Ascending aorta (tissue), 2 donors: ENCODE results near the gene ACOXL. TPM values are rescaled to one million over a fixed set of nuclear protein-coding genes. Genes with fewer than 3 reads are reported as not detected.

Source experiments
- DNase-seq, 2 donors: peaks; one replicate each; pipeline ENCODE4 v3.0.0-alpha.2; 2019; ENCODE audit warnings: low spot score in 2 of 2
- H3K27ac ChIP-seq, 2 donors: fragments of 200-600 bp; sonication (generic); one replicate each; pipeline ENCODE4 v1.5.1; 2016 to 2017; ENCODE audit warnings: mild to moderate bottlenecking in 1 of 2
- H3K27me3 ChIP-seq: fragments of 200-600 bp; sonication (generic); one replicate; pipeline ENCODE4 v1.5.1; 2017
- H3K36me3 ChIP-seq, 2 donors: fragments of 200-600 bp; sonication (generic); one replicate each; pipeline ENCODE4 v1.5.1; 2016
- H3K4me1 ChIP-seq, 2 donors: fragments of 200-600 bp; sonication (generic); one replicate each; pipeline ENCODE4 v1.5.1; 2016 to 2017; ENCODE audit warnings: mild to moderate bottlenecking in 1 of 2
- H3K4me3 ChIP-seq, 2 donors: fragments of 200-600 bp; sonication (generic); one replicate each; pipeline ENCODE4 v1.5.1; 2016 to 2017; ENCODE audit warnings: mild to moderate bottlenecking in 1 of 2
- H3K9me3 ChIP-seq, 2 donors: fragments of 200-600 bp; sonication (generic); one replicate each; pipeline ENCODE4 v1.5.1; 2016
- intact Hi-C: fragments of 100-400 bp; cut with DNase I; formaldehyde crosslinking; loops from one replicate; pipeline ENCODE4 v1.15.1; 2023
- total RNA-seq: library from RNA; depleted of rRNA; stranded (reverse); fragments of >200 nt; gene quantifications from one replicate; pipeline ENCODE4 v1.1.0, GENCODE V29; 2016
- TF ChIP-seq, protein P1 (sequence below), 3 experiments: fragments of 200-600 bp in 2 of 3; fragments of 450-650 bp in 1 of 3; sonication (generic) in 2 of 3; IDR thresholded peaks; one replicate each; pipeline ENCODE4 v1.5.1; 2016 to 2019; ENCODE audit warnings: antibody characterized with exemption in 3 of 3, mild to moderate bottlenecking in 1 of 3, moderate library complexity in 1 of 3

ACOXL gene
- total RNA-seq, 1 donor from 2014 or later = not detected

DNA sequence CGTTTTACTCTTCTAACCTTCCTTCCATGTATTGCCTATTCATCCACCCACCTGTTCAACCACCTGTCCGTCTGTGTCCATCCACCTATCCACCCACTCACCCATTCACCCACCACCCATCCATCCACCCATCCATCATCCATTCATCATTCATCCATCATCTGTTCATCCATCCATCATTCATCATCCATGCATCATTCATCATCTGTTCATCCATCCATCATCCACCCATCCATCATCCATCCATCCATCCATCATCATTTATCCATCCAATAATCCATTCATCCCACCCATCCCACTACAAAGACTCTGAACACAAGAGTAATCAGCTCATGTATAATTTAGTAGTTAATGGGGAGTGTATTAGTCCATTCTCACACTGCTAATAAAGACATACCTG, 78.0 kb downstream of the ACOXL start:
- Histone ChIP-seq H3K9me3 (no peaks in the 10 kb centered on the region), H3K27ac (no peak overlapping the region), H3K4me1 (no peaks in the 10 kb centered on the region), H3K4me3 (no peak overlapping the region), H3K36me3 (no peaks in the 10 kb centered on the region), H3K27me3 (no peaks in the 10 kb centered on the region)
- DNase-seq = no peak
- intact Hi-C loops = no loop called here
- TF ChIP-seq, protein P1, sequence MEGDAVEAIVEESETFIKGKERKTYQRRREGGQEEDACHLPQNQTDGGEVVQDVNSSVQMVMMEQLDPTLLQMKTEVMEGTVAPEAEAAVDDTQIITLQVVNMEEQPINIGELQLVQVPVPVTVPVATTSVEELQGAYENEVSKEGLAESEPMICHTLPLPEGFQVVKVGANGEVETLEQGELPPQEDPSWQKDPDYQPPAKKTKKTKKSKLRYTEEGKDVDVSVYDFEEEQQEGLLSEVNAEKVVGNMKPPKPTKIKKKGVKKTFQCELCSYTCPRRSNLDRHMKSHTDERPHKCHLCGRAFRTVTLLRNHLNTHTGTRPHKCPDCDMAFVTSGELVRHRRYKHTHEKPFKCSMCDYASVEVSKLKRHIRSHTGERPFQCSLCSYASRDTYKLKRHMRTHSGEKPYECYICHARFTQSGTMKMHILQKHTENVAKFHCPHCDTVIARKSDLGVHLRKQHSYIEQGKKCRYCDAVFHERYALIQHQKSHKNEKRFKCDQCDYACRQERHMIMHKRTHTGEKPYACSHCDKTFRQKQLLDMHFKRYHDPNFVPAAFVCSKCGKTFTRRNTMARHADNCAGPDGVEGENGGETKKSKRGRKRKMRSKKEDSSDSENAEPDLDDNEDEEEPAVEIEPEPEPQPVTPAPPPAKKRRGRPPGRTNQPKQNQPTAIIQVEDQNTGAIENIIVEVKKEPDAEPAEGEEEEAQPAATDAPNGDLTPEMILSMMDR (IDR thresholded peaks at IDR 0.05) = no peak

DNA sequence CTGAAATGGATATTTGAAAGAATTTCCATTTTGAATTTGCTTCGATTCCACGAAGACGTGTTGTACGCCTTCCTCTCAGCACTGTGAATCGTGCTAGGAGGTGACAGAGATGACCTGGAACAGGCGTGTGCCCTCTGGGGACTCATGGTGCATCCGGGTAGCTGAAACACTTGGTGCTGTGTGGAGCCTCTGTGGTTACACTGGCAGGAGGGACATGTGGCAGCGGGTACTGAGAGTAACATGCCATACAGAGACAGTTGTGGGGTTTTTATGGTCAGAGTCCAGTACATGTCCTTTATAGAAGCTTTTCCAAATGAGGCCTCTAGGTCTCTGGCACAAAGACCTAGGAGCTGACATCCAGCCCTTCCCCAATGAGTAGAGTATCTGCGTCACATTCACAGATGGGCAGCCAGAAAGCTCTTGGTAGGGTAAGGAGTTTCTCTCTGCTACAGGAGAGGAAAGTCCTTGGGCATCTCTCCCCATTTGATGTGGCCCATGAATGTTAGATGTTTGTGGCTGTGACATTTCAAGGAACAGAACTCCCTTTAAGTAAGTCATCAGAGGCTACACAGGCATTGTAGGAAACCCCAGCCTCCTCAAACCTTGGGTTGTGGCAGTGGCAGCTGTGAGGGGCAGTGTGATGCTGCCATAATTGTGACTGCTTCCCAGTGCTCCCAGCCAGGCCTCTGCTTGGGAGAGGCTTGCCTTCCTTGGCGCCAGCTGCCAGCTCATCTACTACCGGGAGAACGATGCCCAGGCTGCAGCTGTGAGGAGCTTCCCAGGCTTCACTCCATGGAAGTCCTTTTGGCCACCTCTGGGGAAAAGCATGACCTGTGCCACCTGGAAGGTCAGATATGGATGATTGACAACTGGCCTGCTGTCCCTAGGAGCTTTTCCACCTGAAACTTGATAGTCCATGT, 80.6 kb downstream of the ACOXL start:
- TF ChIP-seq, protein P1 (IDR thresholded peaks at IDR 0.05) = no peak
- no peaks in the 10 kb centered on the region for H3K27me3 ChIP-seq
- H3K27ac ChIP-seq = no peak overlapping the region
- H3K9me3 ChIP-seq = no peaks in the 10 kb centered on the region
- no peak for DNase-seq
- H3K36me3 ChIP-seq = no peaks in the 10 kb centered on the region
- no peaks in the 10 kb centered on the region for H3K4me1 ChIP-seq
- H3K4me3 ChIP-seq = no peak overlapping the region
- intact Hi-C loops = no loop called here

DNA sequence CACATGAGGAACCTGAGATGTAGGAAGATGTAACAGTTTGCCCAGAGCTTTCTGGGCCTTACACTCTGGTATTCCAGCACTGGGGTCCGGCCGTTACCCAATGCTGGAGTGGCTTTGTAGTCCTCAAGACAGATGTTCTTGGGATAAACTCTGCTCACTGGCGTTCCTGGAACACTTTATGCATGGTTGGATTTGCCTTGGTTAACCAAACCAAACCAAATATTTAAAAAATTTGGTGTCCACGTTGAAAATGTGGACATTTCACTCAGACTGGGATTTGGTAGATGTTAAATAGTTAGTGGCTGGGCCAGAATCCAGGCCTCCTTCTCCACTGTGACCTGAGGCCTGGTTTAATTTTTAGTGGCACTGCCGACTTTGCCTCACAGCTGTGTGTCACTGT, 81.5 kb downstream of the ACOXL start:
- Histone ChIP-seq H3K9me3 (no peaks in the 10 kb centered on the region), H3K27ac (no peak overlapping the region), H3K36me3 (no peaks in the 10 kb centered on the region), H3K4me3 (no peak overlapping the region), H3K27me3 (no peaks in the 10 kb centered on the region), H3K4me1 (no peaks in the 10 kb centered on the region)
- TF ChIP-seq, protein P1 (IDR thresholded peaks at IDR 0.05) = no peak
- intact Hi-C loops = no loop called here
- no peak for DNase-seq

DNA sequence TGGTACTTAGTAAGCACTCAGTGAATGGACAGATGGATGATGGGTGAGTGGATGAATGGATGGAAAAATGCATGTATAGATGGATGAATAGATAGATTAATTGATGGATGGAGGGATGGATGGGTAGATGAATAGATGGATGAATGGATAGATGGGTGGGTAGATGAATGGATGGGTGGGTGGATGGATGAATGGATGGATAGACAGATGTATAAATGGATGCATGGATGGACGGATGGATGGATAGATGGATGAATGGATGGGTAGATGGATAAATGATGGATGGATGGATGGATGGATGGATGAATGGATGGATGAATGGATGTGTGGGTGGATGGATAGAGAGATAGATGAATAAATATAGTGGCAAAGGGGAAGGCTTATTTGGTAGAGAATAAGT, 83.6 kb downstream of the ACOXL start:
- no peak overlapping the region for H3K4me3 ChIP-seq

DNA sequence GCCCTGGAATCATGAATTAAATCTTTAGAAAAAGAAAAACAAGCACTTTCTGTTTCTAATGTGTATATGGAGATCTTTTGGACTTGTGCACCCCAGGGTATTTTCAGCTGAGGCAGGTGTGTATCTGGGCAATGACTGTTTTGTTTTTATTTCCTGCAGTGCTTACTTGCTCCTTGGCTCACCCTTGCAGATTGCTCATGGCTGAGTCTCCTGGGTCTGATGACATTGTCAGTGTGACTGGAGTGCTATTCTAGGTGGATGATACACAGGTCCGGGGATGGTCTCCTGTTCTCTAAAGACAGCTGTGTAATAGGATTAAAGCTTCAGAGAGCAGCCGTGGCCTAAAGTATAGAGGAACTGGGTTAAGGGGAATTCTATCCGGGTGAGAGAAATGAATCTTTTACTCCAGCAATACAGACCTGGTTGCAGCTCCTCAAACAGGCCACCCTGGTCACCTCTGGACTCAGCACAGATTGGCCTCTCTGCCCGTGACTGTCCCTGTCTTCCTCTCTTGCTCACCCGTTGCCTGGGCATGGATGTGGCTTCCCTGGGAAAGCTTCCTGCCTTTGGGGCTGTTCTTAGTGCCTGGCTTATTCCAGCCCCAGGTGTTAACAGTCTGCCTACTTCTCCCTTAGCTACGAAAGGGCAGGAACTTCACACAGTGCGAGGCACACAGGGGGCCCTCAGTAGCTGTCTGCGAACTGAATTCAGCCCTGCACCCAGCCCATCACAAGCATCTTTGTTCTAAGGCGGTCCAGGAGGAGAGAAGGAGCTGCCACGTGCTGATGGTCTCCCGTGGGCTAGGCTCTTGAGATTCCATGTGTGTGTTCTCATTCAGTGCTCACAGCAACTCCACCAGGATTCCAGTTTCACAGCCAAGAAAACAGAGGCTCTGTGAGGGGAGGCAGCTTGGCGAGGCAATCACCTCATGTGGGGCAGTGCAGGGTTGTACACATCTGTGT, 84.3 kb downstream of the ACOXL start:
- no peaks in the 10 kb centered on the region for H3K36me3 ChIP-seq
- H3K27ac ChIP-seq = no peak overlapping the region
- no peak overlapping the region for H3K4me3 ChIP-seq
- no peak for DNase-seq
- intact Hi-C loops = no loop called here
- TF ChIP-seq, protein P1 (IDR thresholded peaks at IDR 0.05) = no peak
- H3K9me3 ChIP-seq = no peaks in the 10 kb centered on the region
- H3K27me3 ChIP-seq = no peaks in the 10 kb centered on the region
- no peaks in the 10 kb centered on the region for H3K4me1 ChIP-seq

More for the DNA sequence above, 83.6 kb downstream of the ACOXL start:
- intact Hi-C loops = no loop called here
- no peaks in the 10 kb centered on the region for H3K4me1 ChIP-seq
- H3K9me3 ChIP-seq = no peaks in the 10 kb centered on the region
- no peak for DNase-seq
- no peaks in the 10 kb centered on the region for H3K36me3 ChIP-seq
- no peak overlapping the region for H3K27ac ChIP-seq
- no peaks in the 10 kb centered on the region for H3K27me3 ChIP-seq
- TF ChIP-seq, protein P1 (IDR thresholded peaks at IDR 0.05) = no peak
